Neural cell (in vitro differentiated cells): ENCODE results near the gene CLDN14. TPM values are rescaled to one million over a fixed set of nuclear protein-coding genes. Genes with fewer than 3 reads are reported as not detected.

ENCODE experiments used
- polyA plus RNA-seq: library from polyadenylated mRNA; depleted of rRNA; stranded (reverse); fragments of >200 nt; gene quantifications from 2 replicates; pipeline ENCODE4 v1.2.3, GENCODE V29; 2014

Gene CLDN14
- polyA plus RNA-seq, 1 donor from 2014 or later, result not detected

Other genes with a start within 250 kb of the CLDN14 start
- gene MORC3, start 159.9 kb downstream of the CLDN14 start, polyA plus RNA-seq, result 56.6 and 65.4 TPM in 2 replicates
- 0.72 and 2.1 TPM in 2 replicates for gene CHAF1B, start 94.7 kb downstream of the CLDN14 start, polyA plus RNA-seq
- 0.08 TPM in 1 of 2 replicates, not detected in the other for gene SIM2, start 219.0 kb upstream of the CLDN14 start, polyA plus RNA-seq